SH-SY5Y (cell line): ENCODE measurements around the gene CCDC60.

Experiments used
- GATA2 ChIP-seq: IDR thresholded peaks from 2 replicates; pipeline ENCODE4 v1.6.1; 2011; ENCODE audit warnings: mild to moderate bottlenecking, low read depth, low read length
- GATA3 ChIP-seq: IDR thresholded peaks from 2 replicates; pipeline ENCODE4 v1.6.1; 2011; ENCODE audit warnings: low read depth, mild to moderate bottlenecking, low read length, moderate library complexity

DNA sequence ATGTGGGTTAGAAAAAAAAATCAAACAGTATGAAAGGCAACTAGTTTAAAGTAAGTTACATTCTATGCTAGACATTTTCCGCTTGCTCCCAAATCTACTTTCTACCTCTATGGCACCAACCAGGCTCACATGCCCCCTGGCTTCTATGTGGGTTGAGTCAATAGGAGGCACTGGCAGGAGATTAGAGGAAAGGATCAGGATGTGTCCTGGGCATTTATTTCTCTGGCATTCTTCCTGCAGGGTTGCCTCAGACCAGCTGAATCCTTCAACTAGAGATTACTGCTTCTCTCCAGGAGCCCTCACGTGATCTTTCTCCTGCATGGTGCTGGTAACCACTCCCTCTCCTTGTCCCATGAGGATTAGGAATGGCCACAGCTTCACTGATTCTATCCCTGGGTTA lies 14.9 kb upstream of the CCDC60 start:
- TF ChIP-seq GATA3 (no peak), GATA2 (no peak)
